HFFc6 (cell line): ENCODE data around the gene APCDD1. TPM values are rescaled to one million over a fixed set of nuclear protein-coding genes. Genes with fewer than 3 reads are reported as not detected.

Experiments
- DNase-seq: peaks from one replicate; pipeline ENCODE4 v3.0.0-alpha.2; 2018
- H3K27ac Mint-ChIP-seq: 2 replicates; pipeline ENCODE4 v1.8.0; 2020; ENCODE audit warnings: mild to moderate bottlenecking, mixed read lengths
- H3K27me3 Mint-ChIP-seq: 2 replicates; pipeline ENCODE4 v1.8.0; 2021; ENCODE audit warnings: mild to moderate bottlenecking, moderate library complexity, mixed read lengths; ENCODE audit not compliant: insufficient read depth
- H3K36me3 Mint-ChIP-seq: 2 replicates; pipeline ENCODE4 v1.8.0; 2021; ENCODE audit warnings: low read depth, mixed read lengths
- H3K4me1 Mint-ChIP-seq: 2 replicates; pipeline ENCODE4 v1.8.0; 2020; ENCODE audit warnings: low read depth, mixed read lengths
- H3K4me3 Mint-ChIP-seq: 2 replicates; pipeline ENCODE4 v1.8.0; 2020; ENCODE audit warnings: mild to moderate bottlenecking, moderate library complexity, mixed read lengths
- H3K9me3 Mint-ChIP-seq: 2 replicates; pipeline ENCODE4 v1.8.0; 2020; ENCODE audit warnings: mild to moderate bottlenecking, mixed read lengths
- total RNA-seq, 6 experiments: library from RNA; stranded (reverse); fragmentation: NEBNext Ultra II Directional; extraction: Animal tissue kit (Norgen Biotek cat#: 25700); gene quantifications; 2 replicates in 1 of 6; 3 replicates in 5 of 6; pipeline ENCODE4 v1.2.3, GENCODE V29; 2021
- TF ChIP-seq, protein P1 (sequence below): fragments of 200-600 bp; sonication (generic); IDR thresholded peaks from 2 replicates; pipeline ENCODE4 v1.5.0; 2021; ENCODE audit warnings: antibody characterized with exemption, mild to moderate bottlenecking

Gene APCDD1
- total RNA-seq, 6 experiments from 2014 or later = 0.12 TPM; not detected in 5

GRCh38 chr18:10482985-10483949 lies 28.8 kb downstream of the APCDD1 start:
- Mint-ChIP-seq H3K27ac (no peak overlapping the region), H3K4me1 (no peaks in the 10 kb centered on the region), H3K4me3 (no peak overlapping the region), H3K36me3 (no peaks in the 10 kb centered on the region), H3K27me3 (peaks cover 30% of the 10 kb centered on the region), H3K9me3 (no peaks in the 10 kb centered on the region)
- TF ChIP-seq, protein P1, sequence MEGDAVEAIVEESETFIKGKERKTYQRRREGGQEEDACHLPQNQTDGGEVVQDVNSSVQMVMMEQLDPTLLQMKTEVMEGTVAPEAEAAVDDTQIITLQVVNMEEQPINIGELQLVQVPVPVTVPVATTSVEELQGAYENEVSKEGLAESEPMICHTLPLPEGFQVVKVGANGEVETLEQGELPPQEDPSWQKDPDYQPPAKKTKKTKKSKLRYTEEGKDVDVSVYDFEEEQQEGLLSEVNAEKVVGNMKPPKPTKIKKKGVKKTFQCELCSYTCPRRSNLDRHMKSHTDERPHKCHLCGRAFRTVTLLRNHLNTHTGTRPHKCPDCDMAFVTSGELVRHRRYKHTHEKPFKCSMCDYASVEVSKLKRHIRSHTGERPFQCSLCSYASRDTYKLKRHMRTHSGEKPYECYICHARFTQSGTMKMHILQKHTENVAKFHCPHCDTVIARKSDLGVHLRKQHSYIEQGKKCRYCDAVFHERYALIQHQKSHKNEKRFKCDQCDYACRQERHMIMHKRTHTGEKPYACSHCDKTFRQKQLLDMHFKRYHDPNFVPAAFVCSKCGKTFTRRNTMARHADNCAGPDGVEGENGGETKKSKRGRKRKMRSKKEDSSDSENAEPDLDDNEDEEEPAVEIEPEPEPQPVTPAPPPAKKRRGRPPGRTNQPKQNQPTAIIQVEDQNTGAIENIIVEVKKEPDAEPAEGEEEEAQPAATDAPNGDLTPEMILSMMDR = no peak
- DNase-seq = no peak

- TF ChIP-seq, protein P1 = no peak
- no peak overlapping the region for H3K4me3 Mint-ChIP-seq
- no peak overlapping the region for H3K27ac Mint-ChIP-seq
- H3K9me3 Mint-ChIP-seq = no peaks in the 10 kb centered on the region
- no peaks in the 10 kb centered on the region for H3K36me3 Mint-ChIP-seq
- H3K27me3 Mint-ChIP-seq = peaks cover 19% of the 10 kb centered on the region
- no peaks in the 10 kb centered on the region for H3K4me1 Mint-ChIP-seq
- no peak for DNase-seq
These were observed 31.0 kb downstream of the APCDD1 start for GRCh38 chr18:10485475-10485874.

DNA sequence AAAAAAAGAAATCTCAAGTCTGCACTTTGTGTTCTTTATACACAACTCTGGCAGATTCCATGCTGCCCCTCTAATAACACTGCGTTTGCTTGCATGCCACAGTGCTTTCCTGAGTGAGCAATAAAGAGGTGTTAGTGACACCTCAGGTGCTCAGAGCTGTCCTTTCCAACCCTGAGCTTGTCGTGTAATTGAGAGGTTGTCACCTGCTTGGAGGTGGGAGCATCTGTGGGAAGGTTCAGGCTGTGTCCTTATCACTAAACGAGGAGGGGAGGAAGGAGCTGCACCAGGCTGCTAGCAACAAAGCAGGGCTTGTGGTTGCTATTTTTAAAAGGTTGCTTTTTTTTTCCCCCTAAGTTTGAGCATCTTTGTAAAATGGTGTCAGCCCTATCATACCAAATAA lies 31.9 kb downstream of the APCDD1 start:
- Mint-ChIP-seq H3K9me3 (no peaks in the 10 kb centered on the region), H3K27me3 (peaks cover 20% of the 10 kb centered on the region), H3K36me3 (no peaks in the 10 kb centered on the region), H3K4me3 (no peak overlapping the region), H3K27ac (no peak overlapping the region), H3K4me1 (no peaks in the 10 kb centered on the region)
- TF ChIP-seq, protein P1 = no peak
- no peak for DNase-seq

- Mint-ChIP-seq H3K27me3 (peaks cover 20% of the 10 kb centered on the region), H3K4me3 (no peak overlapping the region), H3K9me3 (no peaks in the 10 kb centered on the region), H3K4me1 (no peaks in the 10 kb centered on the region), H3K27ac (no peak overlapping the region), H3K36me3 (no peaks in the 10 kb centered on the region)
- TF ChIP-seq, protein P1 = no peak; the same call in 1 of the 2 replicates
- no peak for DNase-seq
These were observed 32.7 kb downstream of the APCDD1 start for GRCh38 chr18:10487154-10487553.

- Mint-ChIP-seq H3K36me3 (no peaks in the 10 kb centered on the region), H3K27ac (no peak overlapping the region), H3K27me3 (peaks cover 17% of the 10 kb centered on the region), H3K9me3 (no peaks in the 10 kb centered on the region), H3K4me1 (no peaks in the 10 kb centered on the region), H3K4me3 (no peak overlapping the region)
- TF ChIP-seq, protein P1 = no peak
- no peak for DNase-seq
These were observed 33.6 kb downstream of the APCDD1 start for GRCh38 chr18:10488017-10488416.
